Testis (tissue), 2 donors: Measurements from ENCODE around the gene PIP4K2A.

Experiments
- CTCF ChIP-seq, 3 experiments: fragments of 450-650 bp in 2 of 3; fragments of 200-600 bp in 1 of 3; sonication (generic) in 1 of 3; IDR thresholded peaks; one replicate each; pipeline ENCODE4 v1.5.1; 2016 to 2019; ENCODE audit warnings: antibody characterized with exemption in 3 of 3, mild to moderate bottlenecking in 2 of 3, moderate library complexity in 1 of 3
- POLR2A ChIP-seq: fragments of 450-650 bp; IDR thresholded peaks from one replicate; pipeline ENCODE4 v1.6.1; 2017; ENCODE audit warnings: antibody characterized with exemption, mild to moderate bottlenecking, moderate library complexity

GRCh38 chr10:22531008-22531407, 183.4 kb downstream of the PIP4K2A start:
- no peak for TF ChIP-seq CTCF (IDR thresholded peaks at IDR 0.05)
- no peak for TF ChIP-seq POLR2A
